ENCODE results near the gene NCF4.

Gene NCF4

DNA sequence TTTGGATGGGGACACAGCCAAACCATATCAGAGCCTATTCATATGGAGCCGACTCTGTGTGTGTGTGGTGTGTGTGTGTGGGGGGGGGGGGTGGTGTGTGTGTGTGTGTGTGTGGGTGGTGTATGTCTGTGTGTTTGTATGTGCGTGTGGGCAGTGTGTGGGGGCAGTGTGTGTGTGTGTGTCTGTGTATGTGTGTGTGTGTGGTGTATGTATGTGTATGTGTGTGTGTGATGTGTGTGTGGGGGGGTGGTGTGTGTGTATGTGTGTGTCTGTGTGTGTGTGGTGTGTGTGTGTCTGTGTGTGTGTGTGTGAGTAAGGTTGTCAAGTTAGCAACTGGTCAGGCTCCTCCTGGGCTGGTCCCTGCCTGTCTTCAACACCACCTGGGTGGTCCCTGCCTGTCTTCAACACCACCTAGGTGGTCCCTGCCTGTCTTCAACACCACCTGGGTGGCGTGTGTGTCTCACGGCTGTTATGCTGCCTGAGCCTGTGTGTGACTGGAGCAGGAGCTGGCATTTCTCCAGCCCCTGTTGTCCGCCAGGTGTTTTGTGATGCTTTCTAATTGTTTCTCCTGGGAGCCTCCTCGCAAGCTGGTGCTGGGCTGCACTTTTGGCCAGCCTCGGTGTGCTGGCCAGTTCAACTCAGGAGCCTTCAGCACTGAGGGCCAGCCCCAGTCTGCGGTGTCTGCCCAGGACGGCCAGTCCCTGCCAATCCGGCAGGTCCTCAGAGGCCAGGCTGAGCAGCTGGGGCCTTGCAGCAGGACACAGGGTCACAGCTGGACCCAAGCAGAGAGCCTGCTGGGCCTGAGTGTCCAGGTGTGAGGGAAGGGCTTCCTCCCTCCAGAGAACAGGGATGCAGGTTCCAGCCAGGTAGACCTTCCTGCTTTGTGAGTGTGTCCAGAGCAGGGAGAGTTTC lies 22.4 kb upstream of the NCF4 start:
- no peak for DNase-seq (ENCODE audit: low read depth)

DNA sequence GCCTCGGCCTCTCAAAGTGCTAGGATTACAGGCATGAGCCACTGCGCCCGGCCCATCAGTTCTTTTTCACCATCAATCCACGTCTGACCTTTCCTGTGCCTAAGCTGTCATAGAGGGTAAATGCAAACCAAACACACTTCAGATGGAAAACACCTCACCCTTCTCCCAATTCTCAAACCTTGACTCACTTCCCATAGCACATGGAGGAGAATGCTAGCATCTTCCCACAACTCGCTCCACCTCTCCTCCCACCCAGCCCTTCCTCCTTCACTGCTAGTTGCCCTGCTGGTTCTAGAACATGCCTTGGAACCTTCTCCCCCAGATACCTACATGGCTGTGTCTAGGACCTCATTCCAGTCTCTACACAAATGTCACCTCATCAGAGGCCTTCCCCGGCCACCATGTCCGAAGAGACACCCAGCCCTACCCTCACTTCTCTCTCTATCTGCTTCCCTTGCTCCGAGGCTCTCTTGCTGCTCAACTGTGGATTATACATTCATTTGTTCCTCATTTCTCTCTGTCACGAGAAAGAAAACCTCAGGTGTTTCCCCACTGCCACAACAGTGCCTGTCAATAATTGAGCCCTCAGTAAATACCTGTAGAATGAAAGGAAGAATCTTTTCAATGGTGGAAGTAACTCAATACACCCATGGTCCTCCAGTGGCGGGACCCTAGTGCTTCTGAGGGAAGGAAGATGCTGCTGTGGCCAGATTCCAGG lies 21.3 kb upstream of the NCF4 start:
- DNase-seq (ENCODE audit: low read depth) = no peak

DNA sequence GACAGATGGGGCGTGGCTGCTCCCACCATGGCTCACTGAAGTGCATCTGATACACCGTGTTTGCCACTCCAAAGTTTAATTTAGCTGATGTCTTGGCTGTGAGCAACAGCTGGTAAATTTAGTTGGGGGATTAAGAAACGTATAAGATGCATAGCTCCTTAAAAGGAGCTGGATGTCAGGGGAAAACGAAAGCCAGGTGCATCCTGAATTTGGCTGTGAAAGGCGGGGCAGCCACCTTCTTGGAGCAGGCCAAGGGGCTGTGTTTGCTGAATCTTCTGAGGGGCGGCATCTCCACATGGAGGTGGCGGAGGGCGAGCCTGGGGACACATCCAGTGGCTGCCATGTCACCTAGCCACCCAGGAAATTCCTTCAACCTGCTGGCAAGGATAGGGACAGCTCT lies 20.7 kb upstream of the NCF4 start:
- DNase-seq (ENCODE audit: low read depth) = no peak

DNA sequence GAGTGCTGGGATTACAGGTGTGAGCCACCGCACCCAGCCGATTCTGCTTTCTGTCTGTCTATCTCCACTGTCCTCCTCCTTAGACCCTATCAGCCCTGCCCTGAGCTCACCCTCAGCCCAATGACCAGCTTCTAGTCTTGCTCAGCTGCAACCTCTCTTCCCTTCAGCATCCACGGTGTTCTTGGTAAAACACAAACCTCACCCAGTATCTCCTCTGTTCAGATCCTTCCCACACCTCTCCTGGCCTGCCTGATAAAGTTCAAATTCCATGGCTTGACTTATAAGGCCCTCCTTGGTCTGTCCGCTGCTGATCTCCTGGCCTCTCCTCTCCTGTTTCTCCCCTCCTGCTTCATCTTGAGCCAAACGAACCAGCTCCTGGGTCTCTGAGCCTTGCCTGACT lies 14.5 kb upstream of the NCF4 start:
- no peak for DNase-seq (ENCODE audit: low read depth)

DNA sequence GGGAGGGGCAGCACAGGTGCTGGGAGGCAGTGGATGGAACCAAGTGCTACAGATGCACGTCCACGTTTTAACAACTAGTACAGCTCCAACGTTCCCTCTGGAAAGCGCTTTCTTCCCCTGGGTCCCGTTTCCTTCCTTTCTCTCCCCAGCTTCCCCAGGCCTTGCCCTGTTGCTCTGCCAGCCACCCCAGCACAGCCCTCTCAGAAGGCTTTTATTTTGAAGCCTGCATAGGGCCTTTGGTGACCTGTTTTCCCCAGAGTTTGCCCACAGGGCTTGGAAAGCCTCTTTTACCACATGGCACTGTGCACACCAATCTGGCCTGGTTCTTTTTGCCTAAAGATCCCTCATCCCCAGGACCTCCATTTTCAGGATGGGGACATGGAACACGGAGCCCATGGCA lies 13.9 kb upstream of the NCF4 start:
- no peak for DNase-seq (ENCODE audit: low read depth)

DNA sequence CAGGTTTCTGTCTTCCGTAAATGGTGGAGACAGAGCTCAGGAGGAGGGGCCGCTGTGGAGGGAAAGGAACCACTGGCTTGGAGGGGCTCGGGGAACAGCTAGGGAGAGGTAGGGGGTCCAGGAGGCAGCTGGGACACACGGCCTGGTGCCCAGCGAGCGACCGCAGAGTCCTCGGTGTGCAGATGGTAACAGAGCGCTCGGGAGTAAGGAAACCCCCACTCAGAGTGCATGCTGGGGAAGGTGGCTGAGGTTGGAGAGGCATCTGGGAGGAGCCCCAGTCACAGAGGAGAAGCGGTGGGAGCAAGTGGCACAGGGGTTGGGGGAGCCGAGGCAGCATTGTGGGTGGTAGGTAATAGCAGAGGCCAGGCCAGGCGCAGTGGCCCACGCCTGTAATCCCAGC lies 10.8 kb upstream of the NCF4 start:
- DNase-seq (ENCODE audit: low read depth) = no peak

DNA sequence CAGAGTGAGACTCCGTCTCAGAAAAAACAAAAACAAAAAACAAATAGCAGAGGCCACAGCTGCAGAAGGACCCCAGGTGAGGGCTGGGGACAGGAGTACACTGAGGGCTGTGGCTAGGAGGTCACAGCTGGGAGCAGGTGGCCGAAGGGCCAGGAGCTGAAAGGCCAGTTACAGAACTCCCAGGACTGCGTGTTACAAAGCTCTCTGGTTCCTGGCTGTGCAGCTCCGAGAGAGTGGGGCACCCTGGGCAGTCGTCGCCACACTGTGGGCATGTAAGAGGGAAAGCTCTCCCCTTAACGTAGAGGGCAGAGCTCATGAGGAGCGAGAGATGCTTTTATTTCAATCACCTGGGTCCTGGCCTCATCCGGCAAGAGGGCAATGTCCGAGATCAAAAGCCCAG lies 10.1 kb upstream of the NCF4 start:
- no peak for DNase-seq (ENCODE audit: low read depth)

DNA sequence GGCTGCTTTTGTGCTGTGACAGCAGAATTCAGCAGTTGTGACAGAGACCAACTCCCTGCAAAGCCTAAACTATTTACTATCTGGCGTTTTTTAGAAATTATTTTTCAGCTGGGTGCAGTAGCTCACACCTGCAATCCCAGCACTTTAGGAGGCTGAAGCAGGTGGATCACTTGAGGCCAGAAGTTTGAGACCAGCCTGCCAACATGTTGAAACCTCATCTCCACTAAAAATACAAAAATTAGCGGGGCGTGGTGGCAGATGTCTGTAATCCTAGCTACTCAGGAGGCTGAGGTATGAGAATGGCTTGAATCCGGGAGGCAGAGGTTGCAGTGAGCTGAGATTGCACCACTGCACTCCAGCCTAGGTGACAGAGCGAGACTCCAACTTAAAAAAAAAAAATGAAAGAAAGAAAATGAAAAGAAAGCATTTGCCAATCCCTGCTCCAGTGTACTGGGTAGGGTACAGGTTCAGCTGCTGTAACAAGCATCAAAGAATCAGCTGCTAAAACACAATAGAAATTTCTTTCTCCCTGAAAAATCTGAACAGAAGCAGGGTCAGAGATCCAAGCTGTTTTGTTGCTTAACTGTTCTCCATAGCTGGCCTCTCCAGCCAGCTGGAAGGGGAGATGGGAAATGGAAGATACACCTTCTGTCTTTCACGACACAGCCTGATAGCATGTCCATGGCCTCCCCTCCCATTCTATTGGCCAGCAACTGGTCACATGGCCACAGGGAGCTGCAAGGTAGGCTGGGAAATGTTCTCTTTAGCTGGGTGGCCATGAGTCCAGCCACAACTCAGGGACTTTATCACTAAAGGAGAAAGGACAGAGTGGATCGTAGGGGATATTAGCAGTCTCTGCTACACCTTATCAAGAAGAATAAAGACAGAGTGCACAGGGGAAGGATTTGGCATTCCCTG lies 8.5 kb upstream of the NCF4 start:
- DNase-seq (ENCODE audit: low read depth) = no peak

DNA sequence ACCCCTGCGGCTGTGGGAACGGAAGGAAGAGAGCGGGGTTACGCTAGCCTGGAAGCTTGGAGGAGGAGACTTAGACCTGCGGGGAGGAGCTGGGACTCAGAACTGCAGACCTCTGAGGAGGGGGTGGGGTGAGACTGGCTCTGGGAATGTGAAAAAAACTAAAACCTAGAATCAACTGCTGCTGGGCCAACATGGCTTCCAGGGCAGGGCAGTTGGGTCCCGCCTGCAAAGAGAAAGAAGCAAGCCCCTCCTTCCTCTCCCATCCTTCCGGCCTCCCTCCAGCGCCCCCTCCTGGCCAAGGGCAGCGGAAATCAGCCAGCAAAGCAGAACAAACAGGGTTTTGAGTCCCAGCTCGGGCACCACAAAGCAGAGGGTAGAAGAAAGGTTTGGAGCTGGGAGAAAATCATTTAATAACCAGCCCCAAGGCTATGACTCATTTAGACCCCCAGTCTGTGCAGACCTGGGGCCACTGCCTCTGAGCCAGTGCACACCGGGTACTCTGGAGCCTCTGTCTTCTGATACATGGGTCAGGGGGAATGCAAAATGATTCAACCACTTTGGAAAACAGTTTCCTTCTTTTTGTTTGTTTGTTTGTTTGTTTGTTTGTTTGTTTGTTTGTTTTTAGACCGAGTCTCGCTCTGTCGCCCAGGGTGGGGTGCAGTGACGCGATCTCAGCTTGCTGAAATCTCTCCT lies 7.3 kb upstream of the NCF4 start:
- peak; percentile 95 for DNase-seq (ENCODE audit: low read depth)

DNA sequence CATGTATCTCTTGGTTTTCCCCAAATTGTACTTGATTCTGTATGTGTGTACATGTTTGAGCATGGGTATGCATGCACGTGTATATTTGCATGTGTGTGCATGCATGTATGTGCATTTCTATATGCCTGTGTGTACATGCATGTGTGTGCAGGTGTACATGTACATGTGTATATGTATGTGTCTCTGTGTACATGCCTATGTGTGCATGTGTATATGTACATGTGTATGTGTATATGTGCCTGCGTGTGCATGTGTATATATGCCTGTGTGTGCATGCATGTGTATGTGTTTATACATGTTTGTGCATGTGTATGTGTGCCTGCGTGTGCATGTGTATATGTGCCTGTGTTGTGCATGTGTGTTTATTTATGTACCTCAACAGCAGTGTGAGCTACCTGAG lies 5.3 kb upstream of the NCF4 start:
- no peak for DNase-seq (ENCODE audit: low read depth)

DNA sequence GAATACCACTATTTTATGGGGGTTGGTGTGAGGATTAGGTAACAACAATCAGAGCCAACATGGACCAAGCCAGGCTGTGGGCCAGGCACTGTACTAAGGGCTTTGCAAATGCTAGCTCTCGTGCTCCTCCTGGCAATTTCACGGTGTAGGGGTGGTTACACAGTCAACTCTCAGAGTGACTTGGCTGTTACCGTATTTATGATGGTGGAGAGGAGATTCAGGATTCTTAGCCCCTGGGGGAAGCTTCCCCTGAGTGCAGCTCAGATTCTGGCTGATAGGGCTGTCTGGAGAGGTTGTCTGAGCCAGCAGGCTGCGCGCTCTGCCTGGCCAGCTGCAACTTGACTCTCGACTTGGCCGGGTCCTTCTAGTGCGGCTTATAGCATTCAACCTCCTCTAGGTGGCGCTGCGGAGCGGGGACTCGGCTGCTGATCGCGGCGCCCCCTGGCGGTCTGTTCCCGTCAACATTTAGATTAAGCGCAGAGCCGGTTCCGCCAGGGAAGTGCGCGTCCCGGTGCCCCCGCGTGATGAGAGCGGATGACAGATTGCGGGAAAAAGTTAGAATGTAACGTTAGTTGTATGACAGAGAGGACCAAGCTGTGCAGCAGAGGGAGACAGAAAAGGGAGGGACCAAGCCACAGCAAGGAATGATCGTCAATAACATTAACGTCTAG lies 4.5 kb upstream of the NCF4 start:
- DNase-seq (ENCODE audit: low read depth) = peak; percentile 88

DNA sequence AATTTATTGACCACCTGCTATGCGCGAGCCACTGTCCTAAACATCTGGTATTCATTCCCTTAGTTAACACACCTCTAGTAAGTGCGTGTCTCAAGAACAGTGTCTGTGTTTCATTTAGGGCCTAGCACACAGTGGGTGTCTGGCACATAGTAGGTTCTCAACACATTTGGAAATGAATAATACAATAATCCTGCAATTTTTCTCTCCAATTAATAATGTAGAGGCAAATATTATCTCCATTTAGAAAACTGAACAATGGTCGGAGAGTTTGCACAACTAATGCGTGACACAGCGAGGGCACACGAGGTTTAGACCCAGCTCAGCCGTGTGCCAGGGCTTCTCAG lies 4.0 kb upstream of the NCF4 start:
- no peak for DNase-seq (ENCODE audit: low read depth)

DNA sequence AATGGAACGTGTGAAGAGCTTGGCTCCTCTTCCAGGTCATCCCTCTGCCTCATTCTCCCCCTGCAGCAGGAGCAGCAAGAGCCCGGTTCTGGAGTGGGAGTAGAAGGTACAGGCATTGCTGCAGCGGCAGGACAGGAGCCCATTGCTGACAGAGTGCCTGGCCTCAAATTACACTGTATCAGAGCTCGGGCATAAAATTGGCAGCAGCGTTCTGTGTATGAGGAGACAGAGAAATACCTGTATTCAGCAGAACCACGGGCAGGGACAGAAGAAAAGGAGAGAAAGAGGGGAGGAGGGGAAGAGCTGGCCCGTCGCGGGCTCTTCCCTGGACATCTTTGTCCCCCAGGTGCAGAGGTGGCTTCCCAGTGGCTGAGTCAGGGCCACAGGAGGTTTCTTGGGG lies 2.6 kb upstream of the NCF4 start:
- DNase-seq (ENCODE audit: low read depth) = no peak

DNA sequence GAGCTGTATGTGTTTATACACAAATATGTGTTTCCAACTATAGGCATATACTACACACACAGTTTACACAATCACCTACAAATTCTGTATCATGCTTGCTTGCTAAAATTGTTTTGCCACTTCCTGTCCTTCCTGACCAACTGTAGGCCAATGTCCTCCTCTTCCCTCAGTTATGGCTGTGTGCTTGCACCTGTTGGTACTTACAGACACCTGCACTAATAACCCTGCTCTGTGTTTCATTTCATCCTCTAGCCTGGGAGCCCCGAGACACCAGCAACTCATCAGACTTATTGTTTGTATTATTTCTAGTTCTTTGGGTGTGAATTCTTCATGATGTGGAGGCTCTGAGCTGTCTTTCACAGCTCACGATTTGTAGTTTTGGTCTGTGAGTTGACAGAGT lies 1.8 kb upstream of the NCF4 start:
- DNase-seq (ENCODE audit: low read depth) = no peak

DNA sequence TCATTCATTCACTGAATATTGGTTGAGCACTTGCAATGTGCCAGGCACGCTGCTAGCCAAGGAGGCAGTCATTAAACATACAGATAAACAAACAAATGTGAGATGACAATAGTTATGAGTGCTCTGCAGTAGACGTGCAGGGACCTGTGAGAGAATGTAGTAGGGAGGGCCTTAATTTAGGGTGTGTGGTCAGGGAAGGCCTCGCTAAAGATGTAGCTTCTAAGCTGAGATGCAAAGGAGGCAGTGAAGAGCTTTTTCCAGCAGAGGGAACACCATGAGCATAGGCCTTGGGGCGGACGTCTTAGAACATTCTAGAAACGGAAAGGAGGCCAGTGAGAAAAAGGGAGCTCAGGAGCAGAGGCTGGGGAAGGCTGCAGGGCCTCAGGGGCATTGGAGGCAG lies 789 bp upstream of the NCF4 start:
- DNase-seq (ENCODE audit: low read depth) = no peak

DNA sequence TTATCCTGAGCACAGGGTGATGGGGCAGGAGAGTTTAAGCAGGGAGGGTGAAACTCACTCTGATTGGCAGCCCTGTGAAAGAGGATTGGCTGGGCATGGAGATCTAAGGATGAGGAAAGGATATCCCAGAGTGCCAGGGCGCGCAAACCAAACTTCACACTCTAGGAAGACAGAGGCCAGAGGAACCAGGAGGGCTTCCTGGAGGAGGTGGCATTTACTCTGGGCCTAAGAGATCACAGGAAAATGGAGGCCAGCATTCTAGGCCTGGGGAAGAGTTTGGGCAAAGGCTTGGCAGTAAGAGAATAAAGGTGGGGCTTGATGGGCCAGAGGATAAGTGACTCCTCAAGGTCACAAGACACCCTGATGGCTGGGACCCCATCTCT lies 377 bp upstream of the NCF4 start:
- no peak for DNase-seq (ENCODE audit: low read depth)

DNA sequence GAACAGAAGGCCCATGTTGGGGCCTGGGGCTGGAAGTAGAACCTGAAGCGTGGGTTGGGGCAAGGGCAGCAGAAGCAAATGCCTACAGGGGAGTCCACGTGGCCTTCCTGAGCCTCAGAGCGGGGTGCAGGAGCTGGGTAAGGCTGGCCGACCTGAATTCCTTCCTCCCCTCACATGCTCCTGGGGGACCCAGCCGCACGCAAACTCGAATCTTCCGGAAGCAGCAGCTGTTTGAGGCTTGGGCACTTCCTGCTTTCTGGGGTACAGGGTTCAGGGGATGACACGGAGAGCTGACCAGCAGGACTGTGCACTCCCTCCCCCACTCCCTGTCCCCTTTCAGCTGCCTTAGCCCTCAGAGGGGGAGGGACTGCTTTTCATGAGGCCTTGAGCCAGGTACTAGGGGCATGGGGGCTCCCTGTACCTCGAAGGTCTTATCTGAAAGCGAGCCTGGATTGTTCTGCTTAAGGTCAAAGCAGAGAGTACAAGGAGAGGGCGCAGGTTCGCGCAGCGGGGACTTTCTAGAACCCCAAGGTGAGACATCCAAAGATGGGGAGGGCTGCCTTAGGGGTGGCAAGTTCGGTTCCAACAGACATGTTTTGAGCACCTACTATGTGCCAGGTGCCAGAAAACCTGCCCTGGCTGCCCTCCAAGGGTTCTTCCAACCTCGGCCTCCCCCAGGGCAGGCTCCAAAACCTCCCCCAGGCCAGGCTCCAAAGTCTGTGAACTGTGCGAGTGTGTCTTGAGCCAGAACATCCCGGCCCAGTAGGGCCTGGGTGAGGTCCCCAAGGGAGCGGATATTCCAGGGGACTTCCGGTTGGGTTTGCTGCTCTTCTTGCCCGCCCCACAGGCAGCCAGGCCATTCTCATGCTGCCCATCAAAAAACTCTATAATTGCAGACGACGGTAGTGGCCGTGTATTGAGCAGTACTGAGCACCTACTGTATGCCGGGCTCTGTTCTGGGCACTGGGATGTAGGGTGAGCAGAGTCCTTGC lies 1.7 kb downstream of the NCF4 start:
- DNase-seq (ENCODE audit: low read depth) = peak; percentile 96

DNA sequence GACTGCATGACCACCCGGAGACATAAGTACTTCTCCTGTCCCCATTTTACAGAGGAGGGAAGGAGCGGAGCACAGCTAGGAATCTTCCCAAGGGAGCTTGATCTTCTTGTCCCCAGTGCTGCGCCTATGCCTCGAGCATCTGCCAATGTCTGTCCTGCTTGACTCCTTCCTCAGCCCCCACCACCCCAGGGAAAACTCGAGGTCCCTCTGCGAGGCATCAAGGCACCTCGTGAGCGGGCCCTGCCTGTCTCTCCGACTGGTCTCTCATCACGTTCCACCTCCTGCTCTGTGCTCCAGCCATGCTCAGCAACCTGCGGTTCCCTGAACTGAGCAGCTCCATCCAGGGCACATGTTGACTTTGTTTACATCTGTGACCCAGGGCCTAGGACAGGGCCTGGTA lies 2.5 kb downstream of the NCF4 start:
- no peak for DNase-seq (ENCODE audit: low read depth)

DNA sequence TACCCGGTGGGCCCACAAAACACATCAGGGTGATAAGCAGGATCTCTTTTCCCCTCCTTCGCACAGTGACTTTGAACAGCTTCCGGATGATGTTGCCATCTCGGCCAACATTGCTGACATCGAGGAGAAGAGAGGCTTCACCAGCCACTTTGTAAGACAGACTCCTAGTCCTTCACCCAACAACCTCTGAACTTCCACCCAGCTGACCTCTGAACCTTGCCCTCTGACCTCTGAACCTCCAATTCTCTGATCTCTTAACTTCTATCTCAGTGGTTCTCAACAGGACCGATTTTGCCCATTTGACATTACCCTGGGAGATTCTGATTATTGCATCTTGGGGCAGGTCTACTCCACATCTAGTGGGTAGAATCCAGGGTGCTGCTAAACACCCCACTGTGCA lies 3.2 kb downstream of the NCF4 start:
- no peak for DNase-seq (ENCODE audit: low read depth)
